WTC11 (cell line): ENCODE results near the gene CELSR3.

Source experiments
- ATF3 ChIP-seq: sonication (generic); formaldehyde crosslinking; conservative IDR thresholded peaks from 2 replicates; pipeline ENCODE4 v1.8.1; 2022; ENCODE audit warnings: mild to moderate bottlenecking, missing genetic modification reagents
- CREB1 ChIP-seq: sonication (generic); formaldehyde crosslinking; IDR thresholded peaks from 2 replicates; pipeline ENCODE4 v1.8.0; 2023; ENCODE audit warnings: mild to moderate bottlenecking, missing genetic modification reagents
- CREM ChIP-seq: sonication (generic); formaldehyde crosslinking; IDR thresholded peaks from 2 replicates; pipeline ENCODE4 v1.8.1; 2022; ENCODE audit warnings: mild to moderate bottlenecking, missing genetic modification reagents, moderate library complexity
- CTCF ChIP-seq: fragments of 200-600 bp; IDR thresholded peaks from 2 replicates; pipeline ENCODE4 v1.8.0; 2022; ENCODE audit warnings: antibody characterized with exemption
- E2F1 ChIP-seq: sonication (generic); formaldehyde crosslinking; IDR thresholded peaks from 2 replicates; pipeline ENCODE4 v1.8.0; 2022; ENCODE audit warnings: mild to moderate bottlenecking, missing genetic modification reagents
- GABPB1 ChIP-seq: sonication (generic); formaldehyde crosslinking; IDR thresholded peaks from 2 replicates; pipeline ENCODE4 v1.8.1; 2023; ENCODE audit warnings: mild to moderate bottlenecking, missing genetic modification reagents
- MYBL2 ChIP-seq: sonication (generic); formaldehyde crosslinking; IDR thresholded peaks from 2 replicates; pipeline ENCODE4 v1.8.1; 2023; ENCODE audit warnings: mild to moderate bottlenecking, moderate library complexity, missing genetic modification reagents
- ZNF425 ChIP-seq: fragments of 250-450 bp; sonication (Bioruptor Pico); conservative IDR thresholded peaks from 2 replicates; pipeline ENCODE4 v1.9.0; 2021; ENCODE audit warnings: mild to moderate bottlenecking

GRCh38 chr3:48708481-48708889 lies 45.8 kb upstream of the CELSR3 start:
- TF ChIP-seq E2F1 (CRISPR knock-in tag): no peak
- TF ChIP-seq CREB1 (CRISPR knock-in tag): no peak
- no peak for TF ChIP-seq CTCF
- no peak for TF ChIP-seq ZNF425 (CRISPR knock-in tag)
- no peak for TF ChIP-seq GABPB1 (CRISPR knock-in tag)
- no peak for TF ChIP-seq MYBL2 (CRISPR knock-in tag)
- TF ChIP-seq ATF3: no peak
- no peak for TF ChIP-seq CREM (CRISPR knock-in tag)
